Endothelial cell of umbilical vein (primary cell): Measurements from ENCODE around the gene FANCC. TPM values are rescaled to one million over a fixed set of nuclear protein-coding genes. Genes with fewer than 3 reads are reported as not detected.

Experiments
- BruUV-seq: library from RNA; stranded (reverse); fragments of 400-500 nt; replicated peaks from 2 replicates; lab custom pipeline; 2021; lab: Mats Ljungman, UMichigan
- CTCF ChIA-PET: fragments of 300-600, 350-600 bp; sonication (Branson Sonifier 250); formaldehyde crosslinking; loops from one replicate; lab custom pipeline; 2021; ENCODE audit warnings: antibody characterized with exemption, inconsistent platforms; lab: Charles Lee
- POLR2A ChIA-PET: fragments of 300-600, 350-600 bp; sonication (Branson Sonifier 250); formaldehyde crosslinking; loops from one replicate; lab custom pipeline; 2021; ENCODE audit warnings: antibody characterized with exemption, inconsistent platforms; lab: Charles Lee
- DNase-seq: peaks from one replicate; pipeline ENCODE4 v3.0.0-alpha.2; 2011; ENCODE audit warnings: low read depth, low spot score
- FAIRE-seq: peaks from 2 replicates; lab custom pipeline; 2011; peaks lifted over from hg19 to GRCh38; lab: Jason Lieb, UNC
- H2AFZ ChIP-seq: 2 replicates; pipeline ENCODE4 v1.6.0; 2012; ENCODE audit warnings: low read depth, low read length, control low read depth, inconsistent platforms
- H3K27ac ChIP-seq: 2 replicates; pipeline ENCODE4 v1.5.1; 2011; ENCODE audit warnings: low read depth, mild to moderate bottlenecking, control low read depth, low read length, moderate library complexity; ENCODE audit not compliant: insufficient read depth
- H3K27me3 ChIP-seq, 2 experiments: 2 replicates each; pipeline versions ENCODE4 v1.6.0 to v1.6.1; 2011; ENCODE audit warnings: low read length in 2 of 2, mixed read lengths in 1 of 2; ENCODE audit not compliant: control insufficient read depth in 2 of 2, insufficient read depth in 2 of 2
- H3K36me3 ChIP-seq, 2 experiments: 2 replicates in 1 of 2; 3 replicates in 1 of 2; pipeline ENCODE4 v1.5.1; 2011; ENCODE audit warnings: low read length in 2 of 2, mild to moderate bottlenecking in 1 of 2, moderate library complexity in 1 of 2; ENCODE audit not compliant: control insufficient read depth in 2 of 2, insufficient read depth in 2 of 2; ENCODE audit errors: extremely low read depth in 1 of 2
- H3K4me1 ChIP-seq: 3 replicates; pipeline ENCODE4 v1.5.1; 2011; ENCODE audit warnings: mild to moderate bottlenecking, low read length; ENCODE audit not compliant: control insufficient read depth, insufficient read depth; ENCODE audit errors: extremely low read depth
- H3K4me2 ChIP-seq: 2 replicates; pipeline ENCODE4 v1.6.1; 2011; ENCODE audit warnings: low read length, control low read depth, mixed read lengths; ENCODE audit not compliant: insufficient read depth
- H3K4me3 ChIP-seq, 3 experiments: fragments of 200-600 bp in 1 of 3; sonication (generic), shearing (Covaris generic) in 1 of 3; replicated peaks in 1 of 3; 2 replicates each; pipeline ENCODE4 v1.5.1; 2011 to 2016; ENCODE audit warnings: control low read depth in 3 of 3, low read length in 3 of 3, mild to moderate bottlenecking in 2 of 3, inconsistent platforms in 1 of 3, low read depth in 1 of 3, moderate library complexity in 1 of 3; ENCODE audit not compliant: insufficient read depth in 1 of 3
- H3K79me2 ChIP-seq: 2 replicates; pipeline ENCODE4 v1.6.0; 2012; ENCODE audit warnings: low read length, inconsistent platforms; ENCODE audit not compliant: control insufficient read depth, insufficient read depth
- H3K9ac ChIP-seq: replicated peaks from 2 replicates; pipeline ENCODE3; 2011; ENCODE audit warnings: low read length, control low read depth; ENCODE audit not compliant: insufficient read depth; ENCODE audit errors: extremely low read depth
- H3K9me1 ChIP-seq: replicated peaks from 3 replicates; pipeline ENCODE4 v1.6.0; 2011; ENCODE audit warnings: mild to moderate bottlenecking, low read length; ENCODE audit not compliant: control insufficient read depth, insufficient read depth; ENCODE audit errors: extremely low read depth
- H3K9me3 ChIP-seq: replicated peaks from 2 replicates; pipeline ENCODE4 v1.5.1; 2012; ENCODE audit warnings: low read length, inconsistent platforms; ENCODE audit not compliant: control insufficient read depth, insufficient read depth
- H4K20me1 ChIP-seq: replicated peaks from 2 replicates; pipeline ENCODE3; 2011; ENCODE audit warnings: mild to moderate bottlenecking, low read length; ENCODE audit not compliant: control insufficient read depth, insufficient read depth; ENCODE audit errors: extremely low read depth
- CTCF ChIP-seq, 2 donors: IDR thresholded peaks; 1 replicate in 1 of 2; 2 replicates in 1 of 2; pipeline ENCODE4 v1.5.1; 2011; ENCODE audit warnings: low read length in 2 of 2, mild to moderate bottlenecking in 2 of 2, moderate library complexity in 2 of 2, control low read depth in 1 of 2, inconsistent platforms in 1 of 2, low read depth in 1 of 2; ENCODE audit not compliant: insufficient read depth in 1 of 2; ENCODE audit errors: extremely low read depth in 1 of 2
- EZH2 ChIP-seq: IDR thresholded peaks from 2 replicates; pipeline ENCODE4 v1.6.1; 2012; ENCODE audit warnings: borderline replicate concordance, low read depth, mild to moderate bottlenecking, moderate library complexity, low read length, inconsistent platforms; ENCODE audit not compliant: severe bottlenecking
- FOS ChIP-seq: IDR thresholded peaks from 2 replicates; pipeline ENCODE4 v1.6.1; 2011; ENCODE audit warnings: mild to moderate bottlenecking, low read length, moderate library complexity, borderline replicate concordance; ENCODE audit not compliant: insufficient read depth
- GATA2 ChIP-seq: IDR thresholded peaks from 2 replicates; pipeline ENCODE4 v1.7.0; 2011; ENCODE audit warnings: low read depth, mild to moderate bottlenecking, moderate library complexity, mixed read lengths, low read length; ENCODE audit not compliant: insufficient read length, insufficient read depth
- JUN ChIP-seq: IDR thresholded peaks from 2 replicates; pipeline ENCODE4 v1.6.1; 2011; ENCODE audit warnings: borderline replicate concordance, low read depth; ENCODE audit not compliant: insufficient read length, insufficient read depth
- MAX ChIP-seq: IDR thresholded peaks from 2 replicates; pipeline ENCODE4 v1.6.1; 2011; ENCODE audit not compliant: insufficient read depth, insufficient read length
- MYC ChIP-seq: IDR thresholded peaks from one replicate; pipeline ENCODE4 v1.6.1; 2011; ENCODE audit warnings: mild to moderate bottlenecking, low read depth, low read length
- POLR2A ChIP-seq: IDR thresholded peaks from 2 replicates; pipeline ENCODE4 v1.6.1; 2012; ENCODE audit warnings: low read depth, mild to moderate bottlenecking, control low read depth, low read length
- POLR2AphosphoS5 ChIP-seq: IDR thresholded peaks from 2 replicates; pipeline ENCODE4 v1.6.1; 2012; ENCODE audit warnings: low read depth, mild to moderate bottlenecking, control low read depth, low read length, moderate library complexity; ENCODE audit not compliant: insufficient read depth
- dilution Hi-C: fragments of 300-500 bp; cut with MboI; formaldehyde crosslinking; loops from one replicate; pipeline ENCODE4 v1.15.0; 2019; ENCODE audit warnings: low sequenced_read_pairs; ENCODE audit not compliant: extremely low pct_ligation_motif_present
- intact Hi-C: fragments of 100-400 bp; cut with micrococcal nuclease; formaldehyde crosslinking; loops from one replicate; pipeline ENCODE4 v1.10.0; 2022
- polyA plus RNA-seq, 4 experiments: library from polyadenylated mRNA; depleted of rRNA in 3 of 4; stranded (reverse) in 3 of 4; unstranded in 1 of 4; fragments of >200 nt; gene quantifications; 2 replicates each; pipeline versions ENCODE4 v1.2.1 to v1.2.3, GENCODE V29; 2011 to 2012; ENCODE audit warnings: missing spikeins in 1 of 4
- total RNA-seq: library from RNA; stranded (reverse); gene quantifications from 2 replicates; pipeline ENCODE4 v1.2.3, GENCODE V29; 2021

Gene FANCC
- total and polyA plus RNA-seq, 2 donors (not counting 3 experiments of a cell fraction or from before 2014, with no cell fraction given): 5.7 to 13.1 TPM

- H4K20me1 ChIP-seq: no peaks in the 10 kb centered on the region
- intact Hi-C loops: no loop called here
Measured at GRCh38 chr9:95082401-95083084, 235.0 kb downstream of the FANCC start.

More at GRCh38 chr9:95082401-95083084, 235.0 kb downstream of the FANCC start:
- dilution Hi-C loops: no loop called here
- POLR2A ChIA-PET: interaction anchor here (0.6 kb wide), 1 partner anchor 389 kb away, joined by 3 read pairs; no protein-coding TSS in a partner anchor
- no peaks in the 10 kb centered on the region for H3K27me3 ChIP-seq
- no peak for TF ChIP-seq FOS
- TF ChIP-seq POLR2AphosphoS5: no peak
- TF ChIP-seq MYC: no peak
- TF ChIP-seq JUN: no peak
- TF ChIP-seq EZH2: no peak
- no peak for TF ChIP-seq CTCF (IDR thresholded peaks at IDR 0.05; ENCODE audit: extremely low read depth in 1 of 2, insufficient read depth in 1 of 2, low read depth in 1 of 2, low read length in 2 of 2)
- no peak for TF ChIP-seq MAX
- TF ChIP-seq GATA2: no peak
- no peak for TF ChIP-seq POLR2A
- H3K4me2 ChIP-seq: no peak overlapping the region
- no peaks in the 10 kb centered on the region for H3K79me2 ChIP-seq
- no peak for DNase-seq
- H3K9ac ChIP-seq: no peak overlapping the region
- no peak overlapping the region for H3K27ac ChIP-seq
- H3K9me1 ChIP-seq: no peaks in the 10 kb centered on the region
- no peak overlapping the region for H3K4me3 ChIP-seq
- no peaks in the 10 kb centered on the region for H3K9me3 ChIP-seq
- BruUV-seq: no TSS peak
- FAIRE-seq: no peak
- H3K36me3 ChIP-seq: peaks cover 4 to 49% of the 10 kb centered on the region in 2 experiments
- H2AFZ ChIP-seq: no peak overlapping the region
- H3K4me1 ChIP-seq: no peaks in the 10 kb centered on the region
- CTCF ChIA-PET: interaction anchor here (1.4 to 1.6 kb wide), 2 partner anchors 45 to 300 kb away, joined by 4 read pairs; no protein-coding TSS in a partner anchor
